HepG2 (cell line): Measurements from ENCODE around the gene AGAP3. TPM values are rescaled to one million over a fixed set of nuclear protein-coding genes. Genes with fewer than 3 reads are reported as not detected.

Experiments used
- ATAC-seq: fragments of 200-7000 bp; cut with Tn5 transposase; 3 replicates; pipeline ENCODE4 v1.9.1; 2020; ENCODE audit warnings: mild to moderate bottlenecking, moderate library complexity
- BruUV-seq: library from RNA; stranded (reverse); fragments of 400-500 nt; replicated peaks from 2 replicates; lab custom pipeline; 2021; lab: Mats Ljungman, UMichigan
- CTCF ChIA-PET: fragments of 300-600 bp; formaldehyde crosslinking; extraction: SDS; loops from one replicate; lab custom pipeline; 2021; ENCODE audit warnings: low total read pairs, inconsistent platforms, low intra/inter-chr PET ratio; lab: Yijun Ruan, JAX
- POLR2A ChIA-PET: fragments of 350-600 bp; sonication (Branson Sonifier 250); formaldehyde crosslinking; loops from one replicate; lab custom pipeline; 2020; ENCODE audit warnings: antibody characterized with exemption, inconsistent platforms; lab: Yijun Ruan, JAX
- DNase-seq: peaks from one replicate; pipeline ENCODE4 v3.0.0-alpha.2; 2015; ENCODE audit warnings: low spot score
- FAIRE-seq: peaks from 3 replicates; lab custom pipeline; 2011; peaks lifted over from hg19 to GRCh38; lab: Jason Lieb, UNC
- H2AFZ ChIP-seq: one replicate; pipeline ENCODE4 v1.6.1; 2011; ENCODE audit warnings: low read length, inconsistent platforms
- H3K27ac ChIP-seq: fragments of 300-600 bp; 3 replicates; pipeline ENCODE4 v1.8.0; 2011; ENCODE audit warnings: mixed run types, mild to moderate bottlenecking, mixed read lengths, low read length, inconsistent platforms; ENCODE audit not compliant: insufficient read depth; ENCODE audit errors: extremely low read length
- H3K27me3 ChIP-seq, 2 experiments: fragments of 200-600 bp in 1 of 2; 2 replicates in 1 of 2; 3 replicates in 1 of 2; pipeline versions ENCODE4 v1.6.0 to v1.8.0; 2011; ENCODE audit warnings: low read length in 2 of 2, mild to moderate bottlenecking in 2 of 2, moderate library complexity in 2 of 2, inconsistent platforms in 1 of 2; ENCODE audit not compliant: insufficient read depth in 2 of 2, control insufficient read depth in 1 of 2
- H3K36me3 ChIP-seq, 2 experiments: fragments of 200-600 bp in 1 of 2; replicated peaks in 1 of 2; 2 replicates in 1 of 2; 3 replicates in 1 of 2; pipeline versions ENCODE4 v1.5.1 to v1.8.0; 2011; ENCODE audit warnings: low read length in 2 of 2, inconsistent platforms in 1 of 2; ENCODE audit not compliant: insufficient read depth in 2 of 2, control insufficient read depth in 1 of 2
- H3K4me1 ChIP-seq: 2 replicates; pipeline ENCODE4 v1.5.1; 2012; ENCODE audit warnings: low read length, inconsistent platforms; ENCODE audit not compliant: insufficient read depth
- H3K4me2 ChIP-seq: 2 replicates; pipeline ENCODE4 v1.6.0; 2011; ENCODE audit warnings: low read depth, low read length, inconsistent platforms
- H3K4me3 ChIP-seq, 3 experiments: fragments of 200-600 bp in 1 of 3; sonication (generic), shearing (Covaris generic) in 1 of 3; replicated peaks in 1 of 3; 2 replicates each; pipeline ENCODE4 v1.5.1; 2011 to 2016; ENCODE audit warnings: low read length in 3 of 3, inconsistent platforms in 2 of 3, low read depth in 2 of 3, mild to moderate bottlenecking in 2 of 3, control low read depth in 1 of 3, mixed read lengths in 1 of 3; ENCODE audit not compliant: insufficient read depth in 1 of 3
- H3K79me2 ChIP-seq: one replicate; pipeline ENCODE4 v1.6.1; 2011; ENCODE audit warnings: low read length, inconsistent platforms; ENCODE audit not compliant: insufficient read depth
- H3K9ac ChIP-seq: 2 replicates; pipeline ENCODE4 v1.6.0; 2011; ENCODE audit warnings: mild to moderate bottlenecking, low read depth, low read length, inconsistent platforms; ENCODE audit not compliant: insufficient read depth
- H3K9me3 ChIP-seq: 2 replicates; pipeline ENCODE4 v1.5.1; 2012; ENCODE audit warnings: mild to moderate bottlenecking, low read length
- H4K20me1 ChIP-seq: 2 replicates; pipeline ENCODE4 v1.6.0; 2011; ENCODE audit warnings: inconsistent platforms, mild to moderate bottlenecking, low read length, moderate library complexity; ENCODE audit not compliant: insufficient read depth
- BRD4 ChIP-seq: sonication (generic); formaldehyde crosslinking; IDR thresholded peaks from 2 replicates; pipeline ENCODE4 v1.4.0; 2020; ENCODE audit warnings: missing genetic modification reagents
- ELF3 ChIP-seq: IDR thresholded peaks from 2 replicates; pipeline ENCODE4 v1.6.1; 2016; ENCODE audit warnings: missing genetic modification reagents, missing compliant biosample characterization
- EP300 ChIP-seq, 3 experiments: sonication (generic) in 1 of 3; formaldehyde crosslinking in 1 of 3; IDR thresholded peaks; 2 replicates each; pipeline versions ENCODE4 v1.5.1 to v1.6.1; 2011 to 2020; ENCODE audit warnings: low read depth in 2 of 3, low read length in 2 of 3, borderline replicate concordance in 1 of 3, improper control_type of control experiment in 1 of 3, mild to moderate bottlenecking in 1 of 3, missing genetic modification reagents in 1 of 3, moderate library complexity in 1 of 3
- ETV5 ChIP-seq: IDR thresholded peaks from 2 replicates; pipeline ENCODE4 v1.6.1; 2018; ENCODE audit warnings: missing biosample characterization, missing genetic modification reagents, inconsistent platforms, borderline replicate concordance
- ISL2 ChIP-seq: sonication (generic); formaldehyde crosslinking; IDR thresholded peaks from 2 replicates; pipeline ENCODE4 v1.5.0; 2020; ENCODE audit warnings: missing genetic modification reagents
- MXI1 ChIP-seq: IDR thresholded peaks from 3 replicates; pipeline ENCODE4 v1.6.1; 2012; ENCODE audit warnings: low read depth, low read length, inconsistent platforms, borderline replicate concordance
- NONO ChIP-seq, 2 experiments: fragments of 450-650 bp in 1 of 2; sonication (generic) in 1 of 2; formaldehyde crosslinking in 1 of 2; IDR thresholded peaks in 1 of 2; conservative IDR thresholded peaks in 1 of 2; 2 replicates each; pipeline versions ENCODE4 v1.6.1 to v1.8.0; 2017 to 2022; ENCODE audit warnings: mild to moderate bottlenecking in 1 of 2, missing genetic modification reagents in 1 of 2, moderate library complexity in 1 of 2
- PATZ1 ChIP-seq: sonication (generic); formaldehyde crosslinking; IDR thresholded peaks from 2 replicates; pipeline ENCODE4 v1.4.0; 2020; ENCODE audit warnings: missing genetic modification reagents
- SALL1 ChIP-seq: sonication (generic); formaldehyde crosslinking; IDR thresholded peaks from 2 replicates; pipeline ENCODE4 v1.8.0; 2022; ENCODE audit warnings: mild to moderate bottlenecking, missing genetic modification reagents
- SAP130 ChIP-seq: IDR thresholded peaks from 2 replicates; pipeline ENCODE4 v1.6.1; 2016; ENCODE audit warnings: low read depth
- ZBTB46 ChIP-seq: sonication (generic); formaldehyde crosslinking; IDR thresholded peaks from 2 replicates; pipeline ENCODE4 v1.4.0; 2020; ENCODE audit warnings: mild to moderate bottlenecking, missing genetic modification reagents, borderline replicate concordance
- ZNF121 ChIP-seq: sonication (generic); formaldehyde crosslinking; IDR thresholded peaks from 2 replicates; pipeline ENCODE4 v1.5.0; 2020; ENCODE audit warnings: mild to moderate bottlenecking, missing genetic modification reagents
- ZNF124 ChIP-seq: sonication (generic); formaldehyde crosslinking; IDR thresholded peaks from 2 replicates; pipeline ENCODE4 v1.4.0; 2020; ENCODE audit warnings: missing genetic modification reagents
- ZNF263 ChIP-seq: sonication (generic); formaldehyde crosslinking; IDR thresholded peaks from 2 replicates; pipeline ENCODE4 v1.4.0; 2020; ENCODE audit warnings: missing genetic modification reagents
- ZNF513 ChIP-seq: sonication (generic); formaldehyde crosslinking; conservative IDR thresholded peaks from 2 replicates; pipeline ENCODE4 v1.5.0; 2020; ENCODE audit warnings: missing genetic modification reagents
- ZNF678 ChIP-seq: sonication (generic); formaldehyde crosslinking; IDR thresholded peaks from 2 replicates; pipeline ENCODE4 v1.4.0; 2020; ENCODE audit warnings: mild to moderate bottlenecking, missing genetic modification reagents
- ZNF839 ChIP-seq: sonication (generic); formaldehyde crosslinking; IDR thresholded peaks from 2 replicates; pipeline ENCODE4 v1.4.0; 2020; ENCODE audit warnings: missing genetic modification reagents, mild to moderate bottlenecking, borderline replicate concordance
- ZNF841 ChIP-seq: sonication (generic); formaldehyde crosslinking; IDR thresholded peaks from 2 replicates; pipeline ENCODE4 v1.8.1; 2023; ENCODE audit warnings: missing genetic modification reagents, borderline replicate concordance
- WGBS: methylation state at CpG from one replicate; pipeline ENCODE4 v1.1.6; 2017; ENCODE audit warnings: low lambda C conversion rate; 5-methylcytosine and 5-hydroxymethylcytosine counted together
- in situ Hi-C: cut with HindIII; loops from 2 replicates; pipeline ENCODE4 v1.10.0; 2017; ENCODE audit warnings: low pct_unique_long_range_greater_than_20kb; ENCODE audit not compliant: extremely low pct_ligation_motif_present
- intact Hi-C: fragments of 100-400 bp; cut with micrococcal nuclease; formaldehyde crosslinking; loops from one replicate; pipeline ENCODE4 v1.10.0; 2022; ENCODE audit not compliant: unreplicated experiment
- polyA plus RNA-seq, 8 experiments: library from polyadenylated mRNA; depleted of rRNA in 3 of 8; stranded (reverse) in 7 of 8; unstranded in 1 of 8; fragments of >200 nt; fragmentation: Illumina TruSeq in 4 of 8; extraction: Trizol in 4 of 8; gene quantifications; 2 replicates each; pipeline versions ENCODE4 v1.2.1 to v1.2.3, GENCODE V29; 2011 to 2016; ENCODE audit warnings: low read depth in 4 of 8, missing spikeins in 1 of 8, mixed read lengths in 1 of 8; ENCODE audit not compliant: insufficient read depth in 1 of 8
- total RNA-seq, 5 experiments: library from RNA; depleted of rRNA; stranded (reverse); fragments of >200 nt; fragmentation: Illumina TruSeq; extraction: Trizol; gene quantifications; 2 replicates each; pipeline ENCODE4 v1.2.3, GENCODE V29; 2016; ENCODE audit warnings: low read depth in 1 of 5

AGAP3 gene
- total and polyA plus RNA-seq, 2 of the 13 experiments (the other 11 are each of a cell fraction or from before 2014, with no cell fraction given): 31.3 to 61.4 TPM

- Histone ChIP-seq H3K4me2 (peak overlapping the region; percentile 97), H4K20me1 (peaks cover 33% of the 10 kb centered on the region), H3K4me1 (peaks cover 71% of the 10 kb centered on the region), H3K9ac (peak overlapping the region; percentile 88), H2AFZ (no peak overlapping the region), H3K36me3 (peaks cover 2 to 7% of the 10 kb centered on the region in 2 experiments; a peak in 4 of 5 replicates), H3K27ac (peak overlapping the region; percentile 70), H3K27me3 (no peaks in the 10 kb centered on the region; a peak in 1 of 5 replicates), H3K9me3 (no peaks in the 10 kb centered on the region), H3K4me3 (peak overlapping the region; percentile 93 to 98 (median 95)), H3K79me2 (peaks cover 59% of the 10 kb centered on the region)
- FAIRE-seq (no peak), DNase-seq (no peak), ATAC-seq (no peak)
- CTCF ChIA-PET: interaction anchor here (2.2 kb wide), 1 partner anchor 25 kb away, joined by 6 read pairs; no protein-coding TSS in a partner anchor
- POLR2A ChIA-PET: interaction anchor here (1.3 to 6.7 kb wide), 4 partner anchors 20 to 26 kb away, joined by 3 to 82 read pairs (median 5); no protein-coding TSS in a partner anchor
- 0% methylated on average over 1 of the region's 56 CpGs for WGBS
- BruUV-seq: no TSS peak
- in situ Hi-C loops (no loop called here), intact Hi-C loops (loop anchor here (2.0 to 10.0 kb wide), 2 partner anchors 28 to 158 kb away; partner anchors contain the start of genes SLC4A2 and SMARCD3)
- no peak for TF ChIP-seq NONO (IDR thresholded peaks at IDR 0.05)
- TF ChIP-seq NONO (CRISPR knock-in tag; conservative IDR thresholded peaks at IDR 0.05): no peak
- TF ChIP-seq ELF3 (CRISPR knock-in tag): no peak
- no peak for TF ChIP-seq ISL2
- no peak for TF ChIP-seq ZBTB46 (CRISPR knock-in tag)
- no peak for TF ChIP-seq ZNF513
- peak; percentile 4; the same call in 1 of the 2 replicates for TF ChIP-seq SAP130 (CRISPR knock-in tag)
- no peak for TF ChIP-seq ZNF121 (CRISPR knock-in tag)
- TF ChIP-seq MXI1: peak; percentile 5; the same call in 1 of the 3 replicates
- peak; percentile 7 for TF ChIP-seq ZNF263 (CRISPR knock-in tag)
- 0 out of 2 replicates have a peak, but pooled peaks have one; percentile 19 for TF ChIP-seq PATZ1 (CRISPR knock-in tag)
- TF ChIP-seq EP300 (IDR thresholded peaks at IDR 0.05; ENCODE audit: low read depth in 2 of 2, low read length in 2 of 2): no peak
- TF ChIP-seq EP300 (CRISPR knock-in tag; IDR thresholded peaks at IDR 0.05; ENCODE audit: borderline replicate concordance): no peak
- no peak for TF ChIP-seq ZNF839 (CRISPR knock-in tag)
- 0 out of 2 replicates have a peak, but pooled peaks have one; percentile 48 for TF ChIP-seq ZNF124 (CRISPR knock-in tag)
- no peak for TF ChIP-seq ETV5 (CRISPR knock-in tag)
- TF ChIP-seq BRD4 (CRISPR knock-in tag): no peak
- no peak for TF ChIP-seq SALL1 (CRISPR knock-in tag)
- 0 out of 2 replicates have a peak, but pooled peaks have one; percentile 6 for TF ChIP-seq ZNF678 (CRISPR knock-in tag)
- TF ChIP-seq ZNF841: no peak
Measured at GRCh38 chr7:151086802-151087244, 548 bp downstream of the AGAP3 start.
